HG02759 (cell line): Measurements from ENCODE around the gene MAPK12.
A peak's percentile ranks its signal among the peaks of the same experiment; 100 is the strongest.

Source experiments
- ATAC-seq: cut with Tn5 transposase; IDR thresholded peaks from one replicate; pipeline ENCODE4 v1.9.1; 2021; ENCODE audit warnings: mild to moderate bottlenecking, moderate library complexity; ENCODE audit not compliant: unreplicated experiment

The MAPK12 gene

DNA sequence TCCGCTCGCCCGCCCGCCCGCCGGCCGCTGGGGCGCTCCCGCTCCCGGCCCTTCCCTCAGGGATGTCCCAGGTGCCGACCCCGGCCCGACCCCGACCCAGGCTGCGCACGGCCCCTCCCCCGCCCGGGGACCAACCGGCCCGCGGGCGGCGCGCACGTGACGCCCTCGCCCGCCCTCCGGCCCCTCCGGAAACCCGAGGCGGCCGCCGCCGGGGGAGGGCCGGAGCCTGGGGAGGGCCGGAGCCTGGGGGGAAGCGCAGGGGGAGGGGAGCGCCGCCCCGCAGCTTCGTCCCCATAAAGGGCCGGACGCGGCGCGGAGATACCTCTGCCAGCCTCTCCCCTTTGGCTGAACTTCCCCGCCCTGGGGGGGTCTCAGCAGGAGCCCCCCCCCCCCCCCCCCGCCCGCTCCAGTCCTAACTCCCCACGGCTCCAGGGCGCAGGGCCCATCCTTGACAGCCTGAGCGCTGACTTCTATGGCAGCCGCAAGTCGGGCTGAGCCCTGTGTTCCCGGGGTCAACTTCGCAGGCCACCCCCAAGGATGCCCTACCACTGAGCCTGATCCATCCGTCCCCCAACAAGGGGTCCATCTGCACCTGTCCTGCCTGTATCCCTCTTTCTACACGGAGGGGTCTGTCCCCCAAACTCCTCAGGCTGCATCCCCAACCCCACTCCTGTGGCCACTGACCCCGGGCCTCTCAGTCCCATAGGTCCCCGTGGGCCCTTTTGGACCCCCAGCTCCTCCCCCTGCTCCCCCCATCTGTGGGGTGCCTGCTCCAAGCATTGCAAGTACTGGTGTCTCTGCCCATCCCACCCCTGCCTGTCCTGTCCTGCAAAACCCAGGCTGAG, at the start of gene MAPK12:
MAPK12 (minus strand) TSS at position 69 of the 845 bp plus-strand sequence. CDS start 174 bp downstream, outside the sequence.
- peak; percentile 68 for ATAC-seq

DNA sequence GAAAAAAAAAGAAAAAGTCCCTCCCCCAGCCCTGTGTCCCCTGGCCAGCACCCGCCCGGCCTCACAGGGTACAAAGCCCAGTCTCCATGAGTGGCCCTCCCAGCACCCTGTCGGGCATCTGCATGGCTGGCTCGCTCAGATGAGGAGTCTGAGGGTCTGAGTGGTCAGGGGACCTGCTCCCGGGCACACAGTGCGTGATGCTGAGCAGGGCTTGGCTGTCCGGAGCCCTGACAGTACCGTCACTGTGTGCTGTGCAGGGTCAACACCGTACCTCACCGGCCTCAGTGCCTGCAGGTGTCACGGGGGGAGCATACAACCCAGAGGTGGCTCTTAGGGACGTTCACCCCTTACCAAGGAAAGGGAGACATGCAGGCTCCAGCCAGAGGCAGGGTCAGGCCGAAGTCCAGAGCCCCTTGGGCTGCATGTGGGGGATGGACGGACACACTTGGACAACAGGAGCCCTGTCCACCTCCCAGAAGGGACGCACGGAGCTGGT, 49.5 kb upstream of the MAPK12 start:
- ATAC-seq = no peak

DNA sequence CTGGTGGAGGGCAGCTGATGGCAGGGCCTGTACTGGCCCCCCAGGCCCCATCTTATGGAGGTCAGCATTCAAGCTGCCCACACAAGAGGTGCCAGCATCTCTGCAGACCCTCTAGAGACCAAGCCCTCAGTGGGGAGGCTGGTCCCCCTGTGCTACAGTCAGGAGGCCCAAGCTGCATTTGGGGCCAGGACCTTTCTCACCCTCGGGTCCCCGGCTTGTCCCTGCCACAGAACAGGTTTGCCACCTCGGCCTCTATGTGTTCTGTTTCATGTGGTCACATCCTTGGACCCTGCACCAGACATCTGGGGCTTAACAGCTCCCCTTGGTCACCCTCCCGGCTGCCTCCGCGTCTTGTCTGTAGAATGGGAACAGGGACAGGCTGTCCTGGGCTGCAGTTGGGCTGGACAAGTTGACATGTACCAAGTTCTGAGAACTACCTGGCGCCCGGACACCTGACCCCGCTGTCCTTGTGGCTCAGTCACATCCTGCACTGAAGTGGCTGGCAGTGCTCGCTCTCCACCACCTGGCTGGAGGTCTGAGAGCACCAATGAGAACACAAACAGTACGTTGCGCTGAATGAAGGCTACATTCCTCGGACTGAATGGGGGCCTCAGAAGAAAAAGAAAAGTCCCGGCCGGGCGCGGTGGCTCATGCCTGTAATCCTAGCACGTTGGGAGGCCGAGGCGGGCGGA, 48.7 kb upstream of the MAPK12 start:
- no peak for ATAC-seq

DNA sequence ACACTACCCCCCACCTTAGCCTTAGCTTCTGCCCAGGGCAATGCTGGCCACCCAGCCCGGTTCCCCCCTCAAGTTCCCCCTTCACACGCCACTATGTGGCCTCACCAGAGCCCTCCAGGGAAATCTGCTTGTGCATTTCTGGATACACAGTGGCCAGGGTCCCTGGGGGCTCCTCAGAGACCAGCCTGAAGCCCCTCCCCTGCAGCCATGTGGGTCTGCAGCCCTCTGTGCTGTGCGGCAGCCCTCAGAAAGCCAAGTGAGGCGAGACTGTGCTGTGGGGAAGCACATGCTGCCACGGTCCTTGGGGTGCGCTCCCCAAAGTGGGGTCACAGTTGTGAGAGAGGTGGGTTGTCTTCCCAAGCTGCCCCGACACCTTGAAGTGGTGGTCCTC, 48.1 kb upstream of the MAPK12 start:
- ATAC-seq = no peak

DNA sequence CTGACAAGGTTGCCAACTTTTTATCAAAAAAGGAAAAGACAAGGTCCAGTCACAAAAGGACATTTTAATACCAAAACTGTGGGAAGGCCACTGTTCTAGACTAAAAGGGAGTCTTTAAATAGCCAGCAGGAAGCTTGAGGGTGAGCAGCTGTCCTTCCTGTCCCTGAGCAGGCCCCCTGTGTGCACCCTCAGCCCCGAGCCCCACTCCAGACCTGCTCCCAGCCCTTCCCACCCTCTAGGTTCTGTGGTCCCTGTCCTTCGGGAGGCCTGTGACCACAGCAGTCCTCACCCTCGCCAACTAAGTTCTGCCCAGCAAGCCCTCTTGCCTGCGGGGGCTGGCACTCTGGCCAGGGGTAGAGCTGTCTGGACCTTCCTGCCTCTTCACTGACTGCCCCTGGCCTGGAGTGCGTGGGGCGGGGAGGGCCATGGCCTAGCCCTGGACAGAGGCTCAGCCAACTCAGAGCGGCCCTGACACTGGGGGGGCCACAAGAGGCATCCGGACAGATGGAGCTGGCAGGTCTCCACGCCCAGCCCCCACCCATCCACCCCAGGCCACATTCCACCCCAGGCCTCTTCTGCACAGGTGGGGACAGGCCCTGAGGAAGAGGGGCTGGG, 47.6 kb upstream of the MAPK12 start:
- no peak for ATAC-seq

DNA sequence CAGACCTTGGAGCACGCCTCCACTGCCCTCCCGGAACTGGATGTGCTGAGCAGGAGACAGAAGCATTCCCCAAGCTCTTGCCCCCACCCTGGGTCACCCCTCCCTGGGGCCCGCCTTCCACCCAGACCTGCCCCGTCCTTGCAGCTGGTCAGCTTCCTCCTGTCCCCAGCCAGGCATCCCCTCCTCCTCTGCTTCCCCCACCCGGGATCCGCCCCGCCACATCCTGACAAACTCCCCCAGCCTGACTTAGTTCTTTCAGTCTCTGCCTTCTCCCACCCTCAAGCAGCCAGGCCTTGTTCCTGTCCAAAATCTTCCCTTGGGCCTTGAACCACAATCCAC, 47.1 kb upstream of the MAPK12 start:
- ATAC-seq = no peak

DNA sequence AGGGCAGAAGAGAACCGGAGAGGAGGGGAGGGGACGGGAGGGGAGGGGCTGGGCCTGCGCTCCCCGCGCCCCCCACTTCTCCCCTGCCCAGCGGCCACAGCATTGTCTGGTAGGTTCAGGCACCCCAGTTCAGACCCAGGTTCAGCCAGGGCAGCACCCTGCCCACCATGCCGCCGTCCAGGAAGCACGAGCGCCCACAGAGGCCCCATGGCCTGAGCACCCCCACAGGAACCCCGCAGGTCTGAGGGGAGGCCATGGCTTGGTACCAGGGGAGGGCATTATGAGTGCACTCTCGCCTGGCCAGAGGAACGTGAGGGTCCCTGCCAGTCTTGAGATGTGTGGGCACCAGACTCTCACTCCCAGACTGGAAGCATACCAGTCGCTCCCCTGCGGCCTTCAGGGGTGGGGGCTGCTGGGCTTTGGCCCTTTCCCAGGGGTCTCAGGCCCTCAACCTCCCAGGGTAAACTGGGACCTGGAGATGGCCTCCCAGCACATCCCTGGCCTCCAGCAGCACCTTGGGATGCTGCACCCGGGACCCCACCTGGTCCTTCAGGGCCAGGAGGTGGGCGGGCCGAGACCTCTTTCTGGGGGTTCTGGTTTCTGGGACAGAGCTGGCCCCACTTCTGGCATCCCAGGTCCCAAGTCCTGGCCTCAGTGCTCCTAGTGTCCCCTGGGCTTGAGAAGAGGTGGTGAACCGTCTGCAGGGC, 46.6 kb upstream of the MAPK12 start:
- ATAC-seq = no peak

DNA sequence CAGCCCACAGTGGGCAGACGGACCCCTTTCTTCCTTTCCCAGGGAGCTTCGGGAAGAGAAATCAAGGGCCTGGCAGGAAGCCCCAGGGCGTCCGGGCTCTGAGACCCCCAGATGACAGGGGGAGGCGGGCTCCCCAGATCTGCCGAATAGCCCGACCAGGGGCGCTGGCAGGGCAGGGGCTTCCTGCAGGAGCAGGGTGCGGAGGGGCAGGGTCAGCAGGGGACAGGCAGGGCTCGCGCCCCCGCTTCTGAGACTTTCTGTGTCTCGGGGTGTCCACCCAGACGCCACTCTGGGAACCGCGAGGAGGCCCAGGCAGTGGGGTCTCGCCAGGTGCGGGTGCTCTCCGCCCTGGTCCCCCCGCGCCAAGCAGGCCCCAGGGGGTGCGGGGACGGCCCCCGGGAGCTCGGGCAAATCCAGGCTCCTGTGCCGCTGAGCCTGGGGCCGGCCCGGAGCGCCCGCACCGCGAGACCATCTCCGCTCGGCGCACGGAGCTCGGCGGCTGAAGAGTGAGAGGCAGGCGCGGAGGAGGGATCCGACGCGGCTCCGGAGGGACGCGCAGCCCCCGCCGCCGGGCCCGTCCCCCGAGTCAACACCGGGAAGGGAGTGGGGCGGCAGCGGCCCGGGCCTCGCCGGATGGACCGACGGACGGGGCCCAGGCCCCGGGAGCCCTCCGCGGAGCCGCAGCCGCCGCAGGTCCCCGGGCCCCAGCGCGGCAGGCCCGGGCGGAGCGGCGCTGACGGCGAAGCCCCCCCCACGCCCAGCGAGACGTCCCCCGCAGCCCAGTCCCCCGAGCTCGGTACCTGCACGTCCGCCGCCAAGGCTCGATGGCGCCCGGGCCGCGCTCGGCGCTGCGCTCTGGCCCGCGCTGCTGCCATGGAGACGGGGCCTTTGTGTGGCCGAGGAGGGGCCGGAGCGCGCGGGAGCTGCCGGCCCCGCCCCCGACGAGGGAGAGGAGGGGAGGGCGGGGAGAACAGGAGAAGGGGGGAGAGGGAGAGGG, 45.6 kb upstream of the MAPK12 start, which contains the start of gene PLXNB2:
PLXNB2 (minus strand) TSS at position 894 of the 997 bp plus-strand sequence. CDS start 17,062 bp downstream, outside the sequence.
- ATAC-seq = peak; percentile 41

DNA sequence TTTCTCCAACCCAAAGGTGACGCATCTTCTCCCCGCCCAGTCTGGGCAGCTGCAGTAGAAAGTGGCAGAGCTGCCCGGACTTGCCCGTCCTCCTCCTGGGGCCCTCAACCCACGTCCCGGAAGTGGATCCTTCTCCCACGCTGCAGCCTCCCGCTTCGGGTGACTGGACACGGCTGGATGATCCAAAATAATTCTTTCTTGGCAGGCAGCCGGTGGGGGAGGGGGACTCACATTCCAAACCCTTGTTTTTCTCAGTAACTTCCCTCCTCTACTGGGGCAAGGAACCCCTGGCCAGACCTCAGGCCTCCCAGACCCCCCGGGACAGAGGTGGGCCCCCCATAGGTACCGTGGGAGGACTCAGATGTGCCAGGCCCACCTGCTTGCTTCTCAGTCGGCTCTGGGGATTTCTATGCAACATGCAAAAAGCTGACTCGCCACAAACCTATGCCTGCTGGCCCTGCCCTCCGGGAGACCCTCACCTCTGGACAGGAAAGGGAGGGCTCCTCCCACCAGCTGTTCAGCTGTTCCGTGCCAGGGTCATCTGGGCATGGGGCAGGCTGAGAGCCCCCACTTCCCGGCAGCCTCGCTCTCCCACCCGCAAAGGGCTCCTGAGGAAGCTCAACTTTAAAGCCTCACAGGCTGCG, 44.6 kb upstream of the MAPK12 start:
- no peak for ATAC-seq

DNA sequence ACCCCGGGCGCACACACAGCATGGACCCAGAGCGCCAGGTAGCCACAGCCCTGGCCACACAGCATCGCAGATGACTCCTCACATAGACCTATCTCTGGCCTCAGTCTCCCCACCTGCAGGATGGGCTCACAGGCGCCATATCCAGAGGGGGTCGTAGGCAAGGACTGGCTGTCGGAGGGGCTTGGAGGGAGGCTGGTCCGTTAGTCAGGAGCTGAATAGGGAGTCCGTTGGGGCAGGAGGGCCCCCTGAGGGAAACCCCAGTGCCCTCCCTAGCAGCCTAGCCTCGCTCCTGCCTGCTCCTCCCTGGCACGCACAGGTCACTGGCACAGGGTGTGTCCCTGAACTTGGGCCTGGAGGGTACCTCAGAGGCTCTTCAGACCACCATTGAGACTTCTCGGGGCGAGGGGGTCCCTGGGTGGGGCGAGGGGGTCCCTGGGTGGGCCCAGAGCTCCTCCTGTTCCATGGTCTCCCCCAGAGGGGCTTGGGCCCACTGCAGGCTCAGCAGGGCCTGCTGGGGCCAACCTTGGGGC, 44.0 kb upstream of the MAPK12 start:
- ATAC-seq = no peak

DNA sequence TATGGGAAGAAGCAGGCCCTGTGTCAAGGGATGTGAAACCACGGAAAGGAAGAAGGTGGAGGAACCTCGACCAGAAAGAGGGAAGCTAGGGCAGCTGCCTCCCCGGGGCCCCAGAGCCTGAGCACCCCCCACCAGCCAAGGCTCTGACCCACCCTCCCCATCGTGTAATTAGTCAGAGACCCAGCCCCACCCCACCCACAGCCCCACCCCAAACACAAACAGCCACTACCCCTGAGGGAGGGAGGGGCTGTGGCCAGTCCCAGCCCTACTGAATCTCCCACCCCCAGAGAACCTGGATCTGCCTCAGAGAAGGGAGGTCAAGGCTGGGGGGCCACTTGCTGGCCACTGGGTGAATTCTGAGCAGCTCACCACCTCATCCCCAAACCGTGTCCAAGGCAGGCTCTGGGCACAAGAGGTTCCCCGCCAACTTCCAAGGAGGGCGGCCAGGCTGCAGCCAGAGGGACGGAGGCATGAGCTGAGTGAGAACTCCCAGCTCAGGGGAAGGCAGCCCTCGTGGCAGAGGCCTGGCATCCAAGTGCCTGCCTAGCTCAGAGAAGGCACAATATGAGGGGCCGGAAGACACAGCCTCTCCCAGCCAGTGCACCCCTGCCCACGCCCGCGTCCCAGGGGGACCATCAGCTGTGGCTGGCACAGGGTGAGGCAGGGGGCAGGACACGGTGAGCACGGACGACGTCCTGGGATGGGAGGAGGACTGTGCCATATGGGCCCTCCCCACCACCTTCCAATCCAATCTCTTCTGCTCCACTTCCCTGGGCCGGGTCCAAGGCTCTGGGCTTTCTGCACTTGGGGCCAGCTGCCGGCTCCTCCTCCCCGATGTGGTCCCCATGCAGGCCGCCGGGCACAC, 43.3 kb upstream of the MAPK12 start:
- ATAC-seq = no peak

DNA sequence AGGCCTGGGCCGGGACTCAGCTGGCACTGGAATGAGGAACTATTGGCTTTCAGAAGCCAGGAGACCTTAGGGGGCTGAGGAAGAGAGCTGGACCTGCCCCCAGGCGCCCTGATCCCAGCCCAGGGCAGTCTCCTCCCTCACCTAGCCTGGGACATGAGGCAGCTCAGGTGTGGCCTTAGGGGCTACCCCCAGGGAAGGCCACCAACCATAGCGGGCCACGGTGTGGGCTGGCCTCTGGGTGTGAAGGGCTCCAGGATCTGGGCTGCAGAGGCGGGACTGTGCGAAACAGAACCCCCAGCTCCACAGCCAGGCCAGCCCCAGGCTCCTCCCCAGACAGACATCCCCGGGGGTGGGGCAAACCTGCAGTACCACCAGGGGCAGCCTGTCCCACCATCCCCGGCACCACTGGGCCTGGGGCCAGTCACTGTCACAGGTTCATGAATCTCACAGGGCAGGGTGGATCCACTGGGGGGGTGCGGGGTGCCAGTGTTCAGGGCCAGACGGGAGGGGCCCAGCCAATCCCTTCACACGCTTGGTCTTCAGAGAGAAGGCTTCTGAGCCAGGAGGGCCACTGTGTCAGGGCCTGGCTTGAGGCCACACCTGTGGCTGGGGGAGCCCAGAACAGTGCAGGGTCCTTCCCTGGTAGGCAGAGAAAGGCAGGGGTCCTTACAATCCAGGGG, 42.5 kb upstream of the MAPK12 start:
- no peak for ATAC-seq

DNA sequence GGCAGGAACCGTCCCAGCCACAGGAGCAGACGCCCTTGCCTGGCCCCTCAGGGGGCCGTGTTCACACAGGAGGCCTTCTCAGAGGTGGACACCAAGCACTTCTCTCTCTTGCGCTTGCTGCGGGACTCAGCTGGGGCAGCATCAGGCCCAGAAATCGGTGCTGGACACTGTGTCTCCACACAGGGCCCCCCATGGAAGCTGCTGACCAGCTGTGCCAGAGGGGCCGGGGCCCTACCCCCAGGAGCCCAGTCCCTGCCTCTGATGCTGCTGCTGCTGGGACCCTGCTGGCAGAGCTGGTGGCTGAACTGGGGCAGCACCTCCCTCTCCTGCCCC, 42.0 kb upstream of the MAPK12 start:
- no peak for ATAC-seq

DNA sequence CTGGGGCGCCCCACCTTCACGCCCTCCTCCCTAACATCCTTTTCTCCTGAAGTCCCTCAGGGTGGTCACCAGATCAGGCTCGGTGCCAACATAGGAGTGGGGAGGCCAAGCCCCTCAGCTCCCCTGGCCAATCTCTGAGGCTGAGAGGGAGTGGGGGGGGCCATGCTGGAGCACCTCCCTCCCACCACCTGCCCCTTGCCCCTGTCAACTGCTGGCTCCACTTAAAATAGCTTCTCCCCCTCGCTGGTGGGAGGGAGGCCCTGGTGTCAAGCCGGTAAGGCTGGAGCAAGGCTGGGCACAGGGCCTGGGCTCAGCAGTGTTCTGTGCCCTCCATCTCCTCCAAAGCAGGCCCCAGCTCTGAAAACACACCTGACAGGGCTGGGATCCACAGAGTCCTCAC, 41.1 kb upstream of the MAPK12 start:
- no peak for ATAC-seq

DNA sequence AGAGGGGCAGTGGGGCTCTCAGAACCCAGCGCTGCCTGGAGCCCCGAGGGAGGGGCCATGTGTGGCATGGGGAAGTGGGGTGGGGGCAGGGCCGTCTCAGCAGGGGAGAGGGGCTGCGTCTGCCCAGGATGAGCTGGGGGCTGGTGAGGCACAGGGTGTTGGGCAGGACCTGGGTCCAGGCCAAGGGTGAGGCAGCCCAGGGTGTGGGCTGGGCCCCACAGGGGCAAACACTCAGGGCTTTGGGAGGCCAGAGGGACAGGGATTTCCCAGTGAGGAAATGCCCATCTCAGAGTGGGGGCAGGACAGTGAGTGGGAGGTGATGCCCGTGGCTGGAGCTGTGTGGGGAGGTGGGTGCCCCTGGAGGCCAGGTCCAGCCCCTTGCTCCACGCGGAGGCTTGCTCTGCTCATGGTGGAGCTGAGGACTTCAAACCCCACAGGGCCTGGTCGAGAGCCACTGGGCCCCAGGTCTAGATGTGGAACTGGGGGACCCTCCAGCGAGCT, 40.6 kb upstream of the MAPK12 start:
- ATAC-seq = no peak

DNA sequence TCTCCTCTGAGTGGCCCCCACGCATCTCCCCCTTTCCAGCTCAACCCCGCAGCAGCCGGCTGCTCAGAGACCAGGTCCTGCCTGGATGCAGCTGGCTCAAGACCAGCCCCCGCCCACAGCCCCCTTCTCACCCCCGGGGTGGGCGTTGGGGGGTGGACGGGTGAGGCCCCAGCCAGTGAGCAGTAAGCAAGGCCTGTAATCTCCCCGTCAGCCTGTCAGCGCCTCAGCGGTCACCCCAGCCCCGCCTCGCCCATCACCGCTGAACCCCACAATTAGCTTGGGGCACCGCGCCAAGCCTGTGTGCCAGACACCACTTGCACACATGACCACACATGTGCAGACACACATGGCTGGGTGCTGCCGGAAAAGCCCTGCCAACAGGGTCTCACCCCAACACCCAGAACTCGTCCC, 40.1 kb upstream of the MAPK12 start:
- ATAC-seq = no peak

DNA sequence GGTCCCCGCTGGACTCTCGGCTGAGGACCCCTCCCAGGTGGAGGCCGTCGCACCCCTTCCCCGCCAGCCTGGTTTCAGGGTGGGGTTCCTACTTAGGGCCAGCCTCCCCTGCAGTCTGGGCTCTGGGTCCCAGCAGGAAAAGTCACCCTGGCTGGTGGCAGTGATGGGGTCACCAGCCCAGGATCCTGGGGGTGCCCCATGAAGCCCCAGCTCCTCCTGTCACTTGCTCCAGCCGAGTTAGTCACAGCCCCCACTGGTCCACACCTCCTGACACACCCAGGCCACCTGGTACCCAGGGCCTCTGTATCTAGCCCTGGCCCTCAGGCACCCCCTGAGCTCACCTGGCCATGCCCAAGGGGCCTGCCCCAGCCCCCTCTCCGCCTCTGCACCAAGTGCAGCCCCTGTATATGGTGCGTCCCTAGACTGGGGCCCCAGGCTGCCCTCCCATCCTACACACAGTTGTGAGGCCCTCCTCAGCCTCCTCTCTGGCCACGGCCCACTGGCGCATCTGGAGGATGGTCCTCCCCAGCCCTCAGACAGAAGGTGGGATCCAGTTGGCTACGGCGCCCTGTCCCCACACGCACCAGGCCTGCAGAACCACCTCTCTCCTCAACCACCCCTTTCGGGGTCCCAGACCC, 39.3 kb upstream of the MAPK12 start:
- ATAC-seq = no peak
